B cell (primary cell): ENCODE measurements around the gene TNIK.

Source experiments
- EZH2 ChIP-seq: IDR thresholded peaks from 2 replicates; pipeline ENCODE4 v1.6.1; 2012; ENCODE audit warnings: borderline replicate concordance, low read depth, mild to moderate bottlenecking, moderate library complexity, low read length; ENCODE audit not compliant: insufficient read depth, poor library complexity, severe bottlenecking
- TF ChIP-seq, protein P1 (sequence below): fragments of 200-600 bp; IDR thresholded peaks from one replicate; pipeline ENCODE4 v1.8.0; 2022; ENCODE audit warnings: antibody characterized with exemption, mild to moderate bottlenecking

DNA sequence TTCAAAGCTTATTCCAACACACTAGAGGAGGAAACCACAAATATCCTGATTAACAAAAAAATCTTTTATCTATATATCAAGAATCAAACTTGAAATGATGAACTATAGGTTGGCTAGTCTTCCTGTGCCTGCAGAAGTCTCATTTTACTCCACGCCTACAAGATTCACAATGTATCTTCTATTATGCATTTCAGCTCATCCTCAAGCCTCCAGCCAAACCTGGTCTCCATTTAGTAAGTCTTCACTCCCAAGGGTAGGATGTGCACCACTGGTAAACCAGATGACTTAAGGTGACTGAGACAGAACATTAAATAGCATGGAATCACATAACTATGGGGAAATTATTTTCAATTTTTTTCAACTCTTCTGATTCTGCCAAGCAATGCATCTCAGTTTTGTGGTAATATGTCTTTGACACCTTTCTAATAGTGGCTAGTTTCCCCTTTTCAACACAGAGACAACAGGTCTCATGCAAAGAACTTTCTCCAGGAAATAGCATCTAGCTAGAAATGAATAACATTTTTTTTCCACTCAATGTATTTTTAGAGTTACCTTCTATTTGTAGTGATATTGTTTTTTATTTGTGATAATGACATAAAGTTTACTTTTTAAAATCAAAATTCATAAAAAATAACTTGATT, 166.9 kb downstream of the TNIK start:
- TF ChIP-seq, protein P1, sequence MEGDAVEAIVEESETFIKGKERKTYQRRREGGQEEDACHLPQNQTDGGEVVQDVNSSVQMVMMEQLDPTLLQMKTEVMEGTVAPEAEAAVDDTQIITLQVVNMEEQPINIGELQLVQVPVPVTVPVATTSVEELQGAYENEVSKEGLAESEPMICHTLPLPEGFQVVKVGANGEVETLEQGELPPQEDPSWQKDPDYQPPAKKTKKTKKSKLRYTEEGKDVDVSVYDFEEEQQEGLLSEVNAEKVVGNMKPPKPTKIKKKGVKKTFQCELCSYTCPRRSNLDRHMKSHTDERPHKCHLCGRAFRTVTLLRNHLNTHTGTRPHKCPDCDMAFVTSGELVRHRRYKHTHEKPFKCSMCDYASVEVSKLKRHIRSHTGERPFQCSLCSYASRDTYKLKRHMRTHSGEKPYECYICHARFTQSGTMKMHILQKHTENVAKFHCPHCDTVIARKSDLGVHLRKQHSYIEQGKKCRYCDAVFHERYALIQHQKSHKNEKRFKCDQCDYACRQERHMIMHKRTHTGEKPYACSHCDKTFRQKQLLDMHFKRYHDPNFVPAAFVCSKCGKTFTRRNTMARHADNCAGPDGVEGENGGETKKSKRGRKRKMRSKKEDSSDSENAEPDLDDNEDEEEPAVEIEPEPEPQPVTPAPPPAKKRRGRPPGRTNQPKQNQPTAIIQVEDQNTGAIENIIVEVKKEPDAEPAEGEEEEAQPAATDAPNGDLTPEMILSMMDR, result no peak
- no peak for TF ChIP-seq EZH2
